T-helper 9 cell (primary cell): ENCODE results near the gene PIP4K2A.

Experiments
- DNase-seq: peaks from one replicate; pipeline ENCODE4 v3.0.0-alpha.2; 2020

The PIP4K2A gene

DNA sequence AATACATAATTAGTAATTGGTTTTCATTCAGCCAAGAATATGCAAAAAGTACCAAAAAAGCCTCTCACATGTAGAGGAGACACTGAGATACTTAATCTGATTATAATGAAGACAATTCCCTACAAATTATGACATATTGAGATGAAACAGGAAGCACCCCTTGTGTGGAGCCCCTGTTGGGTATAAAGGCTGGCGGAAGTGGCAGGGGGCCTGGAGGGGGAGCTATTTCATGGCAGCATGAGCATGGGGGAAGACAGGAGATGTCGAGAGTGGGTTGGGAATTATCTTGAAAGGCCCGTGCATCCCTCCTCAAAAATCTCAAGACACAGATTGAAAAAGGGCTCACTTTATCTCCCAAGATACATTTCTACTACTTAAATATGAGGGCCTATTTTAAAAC is 96.9 kb downstream of the PIP4K2A start:
- no peak for DNase-seq

- DNase-seq = no peak
Measured at GRCh38 chr10:22617051-22617450, 97.3 kb downstream of the PIP4K2A start.

DNA sequence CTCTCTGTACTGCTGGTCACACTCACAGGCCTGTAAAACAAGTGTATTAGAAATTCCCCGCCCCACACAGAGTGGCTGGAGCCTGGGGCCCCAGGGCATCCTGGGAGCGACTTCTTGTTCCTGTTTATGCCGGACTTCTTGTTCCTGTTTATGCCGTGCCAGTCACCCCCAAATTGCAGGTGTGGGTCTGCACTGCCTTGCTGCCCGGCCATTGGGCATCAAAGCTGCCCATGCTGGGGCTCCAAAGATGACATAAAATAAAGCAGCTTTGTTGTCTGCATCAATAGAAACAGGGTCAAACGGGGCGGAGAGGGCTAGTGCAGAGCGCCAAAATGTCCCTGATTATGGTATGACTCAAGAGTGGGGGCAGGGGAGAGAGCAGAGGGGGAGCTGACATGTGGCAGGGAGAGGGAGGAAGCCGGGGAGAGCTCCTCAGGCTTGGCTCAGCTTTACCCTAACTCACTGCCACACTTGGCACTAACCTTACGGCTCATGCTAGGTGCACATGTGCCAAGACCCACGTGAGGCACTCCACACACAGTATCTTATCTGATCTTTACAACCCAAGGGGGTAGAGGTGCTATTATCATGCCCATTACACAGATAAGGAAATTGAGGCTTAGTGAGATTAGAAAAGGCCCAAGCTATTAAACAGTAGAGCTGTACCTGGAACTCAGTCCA is 98.4 kb downstream of the PIP4K2A start:
- DNase-seq = peak; percentile 48

DNA sequence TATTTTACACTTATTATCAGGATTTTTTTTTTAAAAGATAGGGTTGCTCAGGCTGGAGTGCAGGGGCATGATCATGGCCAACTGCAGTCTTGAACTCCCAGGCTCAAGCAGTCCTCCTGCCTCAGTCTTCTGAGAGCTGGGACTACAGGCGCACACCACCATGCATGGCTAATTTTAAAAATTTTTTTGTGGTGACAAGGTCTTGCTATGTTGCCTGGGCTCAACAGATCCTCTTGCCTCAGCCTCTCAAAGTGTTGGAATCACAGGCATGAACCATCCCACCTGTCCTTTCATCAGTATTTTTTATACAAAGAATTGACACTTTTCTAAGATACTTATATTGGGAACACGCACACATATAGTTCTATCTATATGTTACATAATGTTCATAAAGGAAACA is 99.3 kb downstream of the PIP4K2A start:
- DNase-seq = no peak

DNA sequence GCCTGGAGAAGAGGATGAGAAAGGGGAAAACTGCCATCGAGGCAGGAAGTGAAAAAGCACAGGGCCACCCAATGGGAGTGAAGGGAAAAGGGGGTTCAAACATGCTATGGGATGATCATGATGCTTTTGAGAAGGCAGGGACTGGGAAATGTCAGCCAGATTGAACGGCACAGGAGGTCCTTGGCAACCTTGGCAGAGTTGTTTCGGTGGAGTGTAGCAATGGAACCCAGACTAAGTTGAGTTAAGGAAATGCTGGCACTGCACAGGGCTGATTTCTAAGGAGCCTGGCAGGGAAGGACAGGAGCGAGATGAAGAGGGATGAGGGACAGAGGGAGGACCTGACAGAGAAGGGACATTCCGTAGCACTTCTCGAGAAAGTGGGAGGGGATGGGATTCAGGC is 101.4 kb downstream of the PIP4K2A start:
- no peak for DNase-seq

DNA sequence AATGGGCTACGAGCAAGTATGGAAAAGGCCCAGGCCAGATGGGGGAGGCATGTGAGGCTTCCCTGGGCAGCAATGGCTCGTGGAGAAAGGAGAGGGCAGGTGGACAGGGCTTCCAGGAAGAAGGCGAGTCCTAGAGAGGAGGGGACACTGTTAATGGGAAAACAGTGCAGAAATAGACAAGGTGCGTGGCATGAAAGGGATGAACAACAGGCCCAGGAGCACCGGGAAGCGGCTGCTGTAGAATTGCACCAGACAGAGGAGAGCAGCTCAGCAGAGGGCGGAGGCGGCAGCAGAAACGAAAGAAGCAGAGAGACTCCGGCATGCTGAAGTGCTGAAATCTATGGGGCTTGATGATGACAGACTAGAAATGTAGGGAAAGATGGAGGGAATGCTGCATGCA is 102.1 kb downstream of the PIP4K2A start:
- peak; percentile 30 for DNase-seq

- DNase-seq = peak; percentile 50
Measured at GRCh38 chr10:22611425-22612115, 102.8 kb downstream of the PIP4K2A start.

DNA sequence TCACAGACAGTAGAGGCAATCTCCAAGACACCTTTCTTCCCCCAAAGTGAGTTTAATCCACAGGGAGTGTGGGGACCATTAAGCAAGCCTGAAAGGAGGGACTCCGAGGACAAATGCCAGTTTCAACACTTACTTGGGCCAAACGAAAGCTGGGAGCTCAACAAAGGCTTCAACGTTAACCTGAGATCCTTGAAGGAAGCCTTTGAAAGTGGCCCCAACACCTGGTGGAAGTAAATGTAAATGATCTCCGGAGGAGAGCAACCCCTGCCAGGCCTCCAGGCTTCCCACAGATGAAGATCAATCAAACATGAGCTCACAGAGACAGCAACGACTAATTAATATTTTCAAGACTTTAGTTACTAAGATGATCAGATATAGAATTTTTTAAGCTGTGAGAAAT is 103.8 kb downstream of the PIP4K2A start:
- DNase-seq = no peak

DNA sequence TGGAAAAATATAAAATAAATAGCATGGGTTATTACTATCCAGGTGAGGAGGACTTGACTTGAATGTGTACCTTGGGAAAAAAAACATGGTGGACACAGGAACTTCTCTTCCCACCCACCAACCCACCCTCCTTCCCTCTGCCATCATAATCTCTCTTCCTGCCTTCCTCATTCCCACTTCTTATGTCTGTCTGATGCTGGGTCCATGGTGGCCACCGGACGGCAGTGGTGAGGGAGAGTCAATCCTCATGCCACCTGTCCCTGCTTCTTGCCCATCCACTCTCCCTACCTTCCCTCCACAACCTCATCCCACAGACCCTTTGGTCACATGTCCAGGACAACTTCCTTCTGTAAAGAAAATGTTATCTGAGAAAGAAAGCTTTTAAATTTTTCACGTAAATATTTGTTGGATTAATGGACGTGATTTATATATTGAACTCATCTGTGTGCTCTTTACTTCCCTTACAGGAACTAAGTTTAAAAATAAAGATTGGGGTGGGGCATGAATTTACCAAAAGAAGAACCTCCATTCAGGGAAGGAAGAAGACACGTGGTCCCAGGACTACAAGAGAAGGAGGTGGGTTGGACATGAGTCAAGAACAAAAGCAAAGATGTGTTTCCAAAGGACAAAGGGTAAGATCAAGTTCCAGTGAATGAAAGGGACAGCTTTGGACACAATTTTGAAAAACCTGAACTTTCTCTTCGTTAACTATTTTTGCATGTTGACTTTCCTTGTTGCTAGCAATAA is 104.5 kb downstream of the PIP4K2A start:
- DNase-seq = no peak

DNA sequence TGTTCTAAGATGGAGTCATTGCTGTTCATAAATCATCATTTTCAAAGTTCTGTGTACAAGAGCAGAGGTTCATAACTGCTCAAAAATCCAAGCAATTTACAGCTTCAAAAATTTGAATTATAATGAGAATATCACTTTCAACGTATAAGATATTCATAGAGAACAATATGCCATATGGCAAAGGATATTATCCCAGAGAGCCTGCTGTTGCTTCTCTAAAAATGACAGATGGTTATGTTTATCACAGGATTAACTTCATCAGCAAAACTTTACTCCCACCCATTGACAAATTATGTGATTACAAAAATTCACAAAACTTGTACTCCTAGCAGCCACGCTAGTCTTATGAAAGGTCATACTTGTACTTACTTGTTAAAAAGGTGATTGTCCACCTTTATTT is 105.1 kb downstream of the PIP4K2A start:
- DNase-seq = no peak

DNA sequence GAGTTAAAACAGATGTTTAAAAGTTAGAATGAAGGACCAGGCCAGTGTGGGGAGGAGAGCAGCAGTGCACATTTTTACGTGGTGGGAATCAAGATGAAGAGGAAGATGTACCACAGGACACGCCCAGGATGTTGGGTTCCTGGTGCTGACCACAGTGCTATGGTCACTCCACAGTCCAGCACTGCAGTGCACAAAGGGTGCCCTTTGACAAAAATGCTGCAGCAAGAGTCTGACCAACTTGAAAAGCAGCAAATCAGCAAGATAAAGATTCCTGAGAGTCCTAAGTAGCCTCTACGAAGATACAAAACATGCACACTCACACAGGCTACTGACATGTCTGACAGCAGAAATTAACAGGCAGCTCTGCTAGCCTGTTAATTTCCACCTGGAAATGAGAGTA is 107.1 kb downstream of the PIP4K2A start:
- DNase-seq = no peak

DNA sequence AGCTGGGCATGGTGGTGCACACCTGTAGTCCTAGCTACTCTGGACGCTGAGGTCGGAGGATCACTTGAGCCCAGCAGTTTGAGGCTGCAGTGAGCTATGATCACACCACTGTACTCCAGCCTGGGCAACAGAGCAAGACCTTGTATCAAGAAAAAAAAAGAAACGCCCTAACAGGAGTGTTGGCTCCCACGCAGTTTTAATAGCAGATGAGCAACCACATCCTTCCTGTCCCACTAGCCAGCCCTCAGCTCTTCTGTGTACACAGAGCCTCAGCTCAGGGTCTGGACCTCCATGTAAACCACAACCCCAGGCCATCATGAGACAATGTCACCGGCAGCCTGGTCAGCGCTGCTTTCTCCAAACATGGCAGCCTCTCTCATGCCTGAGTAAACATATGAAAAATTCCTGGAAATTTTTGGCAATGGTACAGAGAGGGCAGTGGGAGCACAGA is 108.2 kb downstream of the PIP4K2A start:
- DNase-seq = no peak

- no peak for DNase-seq
Measured at GRCh38 chr10:22605168-22605567, 109.2 kb downstream of the PIP4K2A start.

GRCh38 chr10:22604344-22605126 is 109.8 kb downstream of the PIP4K2A start:
- no peak for DNase-seq

- no peak for DNase-seq
Measured at GRCh38 chr10:22603581-22603980, 110.8 kb downstream of the PIP4K2A start.

- no peak for DNase-seq
Measured at GRCh38 chr10:22601618-22602017, 112.8 kb downstream of the PIP4K2A start.

GRCh38 chr10:22599636-22600228 is 114.6 kb downstream of the PIP4K2A start:
- no peak for DNase-seq

DNA sequence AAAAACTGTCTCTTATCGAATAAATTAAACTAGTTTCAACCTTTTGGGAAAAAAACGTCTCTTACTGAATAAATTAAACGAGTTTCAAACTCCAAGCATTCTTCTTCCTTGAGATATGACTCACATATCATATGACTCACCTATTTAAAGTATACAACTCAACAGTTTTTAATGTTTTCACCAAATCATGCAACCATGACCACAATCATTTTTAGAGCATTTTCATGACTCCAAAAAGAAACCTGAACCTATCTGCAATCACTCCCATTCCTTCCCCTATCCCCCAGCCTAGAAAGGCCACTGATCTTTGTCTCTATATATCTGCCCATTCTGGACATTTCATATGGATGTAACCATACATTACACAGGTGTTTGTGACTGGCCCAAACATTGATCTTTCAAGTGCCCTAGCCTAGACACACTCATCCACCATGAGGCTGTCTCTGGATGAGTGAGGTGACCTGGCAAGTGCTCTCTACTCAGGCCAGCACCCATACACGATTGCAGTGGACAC is 115.3 kb downstream of the PIP4K2A start:
- no peak for DNase-seq

DNA sequence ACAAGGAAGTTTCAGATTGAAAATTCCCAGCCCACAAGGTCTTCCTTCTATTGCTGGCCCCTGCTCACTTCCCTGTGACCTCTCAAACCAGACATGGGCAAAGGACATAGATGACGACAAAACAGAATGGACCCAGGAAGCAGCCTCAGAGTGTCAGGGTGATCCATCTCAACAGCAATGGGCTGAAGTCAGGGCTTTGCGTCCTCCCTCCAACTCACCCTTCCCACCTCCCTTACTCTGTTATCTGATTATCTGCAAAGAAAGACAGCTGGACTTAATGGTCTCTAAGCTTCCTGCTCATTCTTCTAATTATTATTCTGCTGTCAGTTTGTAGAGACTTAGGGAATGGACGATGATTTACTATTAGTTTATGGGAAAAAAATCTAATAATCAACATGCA is 115.9 kb downstream of the PIP4K2A start:
- DNase-seq = no peak

GRCh38 chr10:22597138-22597537 is 117.2 kb downstream of the PIP4K2A start:
- DNase-seq = no peak

GRCh38 chr10:22593636-22594198 is 120.7 kb downstream of the PIP4K2A start:
- DNase-seq = no peak

DNA sequence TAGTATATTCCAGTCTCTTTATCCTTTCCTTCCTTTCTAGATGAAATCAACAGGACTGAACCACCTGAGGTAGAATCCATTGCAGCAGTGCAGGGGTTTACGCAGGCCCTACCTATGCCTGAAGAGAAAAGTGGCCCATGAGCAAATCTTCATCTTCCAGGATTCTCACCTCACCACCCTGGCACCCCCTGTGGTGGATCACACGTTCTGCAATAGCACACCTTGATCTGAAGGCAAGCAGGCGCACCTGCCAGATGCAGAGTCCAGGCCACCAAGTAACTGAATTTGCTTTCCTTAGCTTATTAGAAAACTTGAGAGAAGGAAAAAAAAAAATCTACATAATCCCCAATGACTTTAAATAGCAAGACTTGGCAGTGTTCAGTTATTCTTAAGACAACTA is 121.4 kb downstream of the PIP4K2A start:
- no peak for DNase-seq
